HG03571 (cell line): ENCODE measurements around the gene CD44.

Source experiments
- ATAC-seq: cut with Tn5 transposase; IDR thresholded peaks from one replicate; pipeline ENCODE4 v1.9.1; 2021; ENCODE audit not compliant: unreplicated experiment

CD44 gene

DNA sequence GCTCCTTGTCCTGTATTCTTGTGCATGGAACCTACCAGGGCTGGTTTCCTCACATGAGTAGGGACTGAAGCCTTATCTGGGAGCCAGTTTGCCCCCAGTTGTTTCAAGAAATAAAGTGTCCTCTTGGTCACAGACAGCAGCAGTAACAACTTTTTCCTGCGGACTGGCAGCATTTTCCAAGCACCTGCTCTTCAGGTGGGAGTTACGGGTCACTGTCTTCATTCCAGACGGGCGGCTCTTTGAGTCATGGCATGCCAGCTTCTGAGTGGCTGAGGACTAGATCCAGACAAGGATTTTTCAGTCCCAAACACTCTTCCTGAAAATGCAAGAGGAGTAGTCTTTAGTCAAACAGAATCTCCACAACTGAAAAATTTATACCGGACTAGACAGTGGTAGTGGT is 2.7 kb upstream of the CD44 start:
- no peak for ATAC-seq

GRCh38 chr11:35138058-35138457 is 913 bp upstream of the CD44 start:
- ATAC-seq: no peak

- ATAC-seq: no peak
These were observed 397 bp upstream of the CD44 start for GRCh38 chr11:35138606-35138942.

DNA sequence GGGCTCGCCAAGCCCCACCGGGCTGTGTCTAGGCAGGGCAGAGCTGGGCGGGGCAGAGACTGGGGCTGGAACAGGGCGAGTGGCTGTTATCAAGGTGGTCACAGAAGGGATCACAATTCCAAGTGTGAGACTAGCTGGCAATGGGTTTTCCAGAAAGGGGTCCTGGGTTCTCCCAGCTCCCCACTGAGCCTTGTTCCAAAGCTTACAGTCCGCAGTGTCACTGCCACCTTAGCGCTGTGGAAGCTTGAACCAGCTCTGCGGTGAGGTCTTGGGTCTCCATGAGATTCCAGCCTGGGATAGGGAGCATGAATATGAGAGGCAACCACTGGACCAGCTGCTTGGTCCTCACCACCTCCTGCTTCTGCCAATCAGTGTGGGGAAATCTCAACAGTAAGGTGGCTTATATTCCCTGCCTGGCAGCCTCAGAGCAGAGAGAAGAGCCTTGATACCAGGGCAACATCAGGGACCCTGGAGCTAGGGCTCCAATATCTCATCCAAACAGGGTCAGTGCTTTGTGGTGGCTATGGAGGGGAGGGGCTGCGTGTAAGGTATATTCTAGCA is 831 bp downstream of the CD44 start:
- ATAC-seq: no peak

DNA sequence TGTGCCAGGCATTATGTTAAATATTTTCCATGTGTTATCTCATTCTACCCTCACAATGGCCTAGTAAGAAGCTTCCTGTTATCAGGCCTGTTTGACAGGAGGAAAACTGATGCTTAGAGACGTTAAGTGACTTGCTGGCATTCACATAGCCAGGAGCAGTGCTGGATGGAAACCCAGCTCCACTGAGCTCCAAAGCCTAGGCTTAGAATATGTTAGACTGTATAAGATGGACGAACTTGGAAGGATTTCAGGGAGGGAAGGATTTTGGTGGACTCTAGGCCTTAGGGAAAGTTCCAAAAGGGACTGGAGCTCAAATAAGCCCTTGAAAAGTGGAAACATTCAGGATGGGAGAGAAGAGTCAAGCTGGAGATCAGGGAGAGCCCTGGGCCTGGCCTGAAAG is 2.1 kb downstream of the CD44 start:
- ATAC-seq: no peak

DNA sequence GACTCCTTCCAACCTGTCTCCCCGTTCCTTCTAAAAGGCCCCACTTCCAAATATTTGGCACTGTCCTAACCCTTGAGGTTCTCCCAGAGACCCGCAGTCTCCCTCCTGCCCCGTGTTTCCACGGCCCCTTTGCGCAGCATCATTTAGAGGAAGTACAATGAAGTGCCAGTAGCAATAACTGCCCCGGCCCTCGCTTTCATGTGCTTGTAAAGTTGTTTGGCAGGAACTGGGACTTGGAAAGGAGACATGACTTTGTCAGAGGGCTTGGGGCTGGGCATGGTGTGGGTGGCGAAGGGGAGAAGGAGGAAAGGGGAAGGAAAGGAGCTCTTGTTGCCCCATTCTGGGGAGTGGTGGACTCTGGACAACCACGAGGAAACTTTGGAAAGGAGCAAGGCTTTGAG is 2.6 kb downstream of the CD44 start:
- ATAC-seq: no peak

DNA sequence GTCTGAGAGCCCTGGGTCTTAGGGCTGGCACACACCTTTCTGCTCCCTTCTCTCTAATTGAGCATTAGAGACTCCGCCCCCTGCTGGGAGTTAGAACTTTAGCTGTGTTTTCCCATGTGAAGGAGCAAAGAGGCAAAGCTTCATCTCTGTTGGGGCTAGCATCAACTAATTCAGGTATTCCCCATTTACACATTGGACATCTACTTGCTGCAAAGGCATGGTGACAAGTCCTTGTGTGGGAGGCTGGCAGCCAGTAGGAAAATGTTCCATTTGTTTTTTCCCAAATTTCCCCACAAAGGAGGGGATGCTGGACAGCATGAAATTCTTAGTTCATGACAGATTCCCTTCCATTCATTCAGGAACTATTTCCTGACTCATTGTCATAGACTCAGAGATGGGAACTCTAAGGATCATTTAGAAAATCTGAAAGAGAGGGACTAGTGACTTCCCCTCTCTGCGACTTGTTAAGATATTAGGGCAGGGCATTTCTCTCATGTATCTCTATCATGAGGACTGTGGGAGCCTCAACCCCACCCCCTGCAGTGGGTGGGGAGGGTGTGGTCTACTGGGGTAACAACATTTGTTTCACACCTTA is 3.6 kb downstream of the CD44 start:
- ATAC-seq: no peak

DNA sequence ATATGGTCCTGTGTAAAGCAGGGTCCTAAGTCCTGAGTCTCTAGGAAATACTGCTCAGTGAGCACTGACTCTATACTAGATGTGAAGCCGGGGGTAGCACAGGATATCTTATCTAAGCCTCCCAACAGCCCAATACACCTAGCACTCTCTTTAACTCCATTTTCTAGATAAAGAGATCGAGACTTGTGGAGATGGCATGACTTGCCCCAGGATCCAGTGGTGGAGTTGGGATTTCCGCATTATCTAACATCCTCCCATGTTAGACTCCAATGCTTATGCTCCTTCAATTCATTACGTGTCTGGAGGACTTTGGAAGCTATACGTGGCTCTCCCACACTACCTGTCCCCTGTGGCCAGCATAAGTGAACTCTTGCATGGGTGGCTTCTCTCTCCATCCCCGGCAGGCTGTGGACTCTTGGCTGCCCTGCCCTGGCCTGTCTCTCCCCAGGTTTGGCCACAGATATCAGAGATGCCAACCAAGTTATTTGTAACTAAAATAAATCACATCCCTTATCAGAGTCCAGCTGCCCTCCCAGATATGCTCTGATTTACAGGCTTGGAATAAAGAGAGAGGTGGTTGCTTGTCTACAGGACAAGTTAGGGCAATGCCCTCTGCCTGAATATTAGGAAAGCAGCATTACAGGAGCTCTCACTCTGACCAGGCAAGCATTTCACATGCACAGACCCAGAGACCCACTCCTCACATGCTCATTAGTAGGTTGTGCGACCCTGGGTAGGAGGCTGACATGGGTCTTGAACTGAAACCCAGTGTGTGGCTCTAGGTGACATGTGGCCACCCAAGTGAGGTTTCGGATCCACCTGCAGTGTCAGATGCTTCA is 4.5 kb downstream of the CD44 start:
- no peak for ATAC-seq

DNA sequence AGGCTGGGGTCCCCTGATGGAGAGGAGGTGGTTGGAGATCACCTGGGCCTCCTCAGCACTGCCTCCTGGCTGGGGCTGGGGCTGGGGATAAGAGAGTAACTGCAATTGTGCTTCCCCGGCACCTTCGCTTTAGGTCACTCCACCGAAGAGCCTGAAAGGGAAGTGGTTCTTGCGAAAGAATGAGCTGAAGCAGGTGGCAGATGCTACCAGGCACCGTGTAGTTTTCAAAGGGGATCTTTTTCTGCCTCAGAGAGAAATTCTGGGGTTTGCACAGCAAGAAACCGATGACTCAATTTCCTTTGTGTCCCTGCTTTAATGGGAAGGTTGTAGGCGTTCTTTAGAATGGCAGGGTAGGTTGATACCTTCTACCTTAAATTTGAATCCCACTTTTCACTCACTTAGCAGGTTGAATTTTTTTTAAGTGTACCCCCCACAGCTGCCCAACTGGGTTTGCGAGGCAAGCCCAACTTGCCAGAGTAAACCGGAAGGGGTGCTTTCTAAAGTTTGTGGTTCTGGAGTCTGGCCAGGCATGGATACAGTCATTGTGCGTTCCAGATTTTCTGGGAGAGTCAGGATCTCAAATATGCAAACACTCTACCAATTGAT is 5.3 kb downstream of the CD44 start:
- ATAC-seq: peak; percentile 55

DNA sequence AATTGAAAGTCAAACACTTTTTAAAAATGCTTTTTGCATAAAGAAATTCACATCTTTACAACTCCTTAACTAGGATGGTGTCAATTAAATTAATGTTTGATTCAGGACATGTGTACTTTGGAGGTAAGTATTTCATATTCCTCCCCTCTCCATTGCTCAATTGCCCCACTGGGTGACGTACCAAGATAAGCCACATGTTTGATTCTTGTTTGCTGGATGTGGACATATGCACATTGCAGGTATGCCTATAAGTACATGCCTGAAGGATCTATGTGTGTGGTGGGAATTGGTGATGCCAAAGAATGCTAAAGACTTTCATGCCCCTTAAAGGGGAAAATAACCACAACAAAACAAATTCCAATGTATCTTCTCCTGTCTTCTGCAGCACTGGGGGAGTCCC is 5.8 kb downstream of the CD44 start:
- no peak for ATAC-seq

DNA sequence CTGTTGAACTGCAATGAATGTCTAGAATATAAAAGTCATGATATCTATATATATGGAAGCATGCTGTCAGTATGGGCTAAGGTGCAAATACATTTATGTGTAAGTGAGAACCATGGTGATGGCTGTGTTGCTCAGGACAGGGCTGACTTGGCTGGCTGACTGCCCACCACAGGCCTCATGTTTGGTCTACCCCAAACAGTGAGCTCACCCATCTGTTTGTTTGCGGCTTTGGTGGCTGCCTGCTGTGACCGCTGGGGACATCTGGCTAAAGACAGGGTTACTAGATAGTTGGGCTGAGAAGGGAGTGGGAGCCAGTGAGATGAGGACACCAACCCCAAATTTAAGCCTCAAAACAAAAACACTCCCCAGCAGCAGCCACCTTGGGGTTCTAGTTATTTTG is 6.3 kb downstream of the CD44 start:
- peak; percentile 47 for ATAC-seq

GRCh38 chr11:35146074-35146521 is 7.1 kb downstream of the CD44 start:
- no peak for ATAC-seq

DNA sequence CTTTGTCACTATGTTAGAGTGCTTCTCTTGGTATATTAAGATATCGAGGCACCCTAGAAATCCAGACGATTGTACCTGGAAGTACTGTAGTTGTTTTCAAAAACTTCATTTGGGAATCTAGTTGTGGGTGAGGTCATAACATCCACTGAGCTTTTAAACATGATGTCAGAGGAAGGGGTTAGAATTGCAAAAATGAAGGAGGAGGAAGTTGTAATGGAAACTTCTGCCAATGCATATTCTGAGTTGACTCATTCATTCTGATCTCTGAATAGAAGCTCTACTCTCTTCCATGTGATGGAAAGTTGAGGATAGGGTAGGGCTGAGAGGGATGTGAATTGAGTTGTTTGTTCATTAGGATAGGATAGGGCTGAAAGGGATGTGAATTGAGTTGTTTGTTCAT is 7.7 kb downstream of the CD44 start:
- no peak for ATAC-seq

GRCh38 chr11:35147235-35147634 is 8.3 kb downstream of the CD44 start:
- no peak for ATAC-seq

DNA sequence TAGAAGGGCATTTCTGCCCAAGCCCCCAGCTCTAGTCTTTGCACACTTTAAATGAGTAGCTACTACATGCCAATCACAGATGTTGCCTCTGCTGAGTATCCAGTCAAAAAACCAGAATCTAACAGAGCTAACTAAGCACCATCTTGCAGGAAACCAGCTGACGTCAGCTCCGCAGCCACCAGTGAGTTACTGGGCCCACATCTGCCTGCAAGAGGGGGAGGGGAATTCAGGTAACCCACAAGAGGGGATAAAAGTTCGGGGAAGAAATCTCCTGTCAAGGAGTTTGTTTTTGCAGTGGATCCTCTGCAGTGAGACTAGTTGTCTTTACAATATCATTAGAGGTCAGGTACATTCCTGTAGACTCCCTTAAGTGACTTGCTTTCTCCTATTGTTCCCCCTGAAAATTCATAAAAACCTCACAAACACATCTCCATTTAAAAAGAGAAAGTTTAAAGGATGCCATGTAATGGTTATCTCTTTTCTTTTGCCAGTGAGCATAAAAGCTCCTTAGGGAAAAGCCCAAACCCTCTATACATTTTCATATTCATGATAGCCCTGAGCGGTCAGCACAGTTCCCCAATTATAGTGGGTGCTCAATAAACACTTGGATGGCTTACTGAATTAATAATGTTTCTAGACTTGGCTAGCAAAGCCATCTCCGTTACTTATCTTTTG is 9.3 kb downstream of the CD44 start:
- no peak for ATAC-seq

- no peak for ATAC-seq
These were observed 11.5 kb downstream of the CD44 start for GRCh38 chr11:35150454-35150853.

- ATAC-seq: no peak
These were observed 12.3 kb downstream of the CD44 start for GRCh38 chr11:35151241-35151640.

- no peak for ATAC-seq
These were observed 12.8 kb downstream of the CD44 start for GRCh38 chr11:35151683-35152280.

DNA sequence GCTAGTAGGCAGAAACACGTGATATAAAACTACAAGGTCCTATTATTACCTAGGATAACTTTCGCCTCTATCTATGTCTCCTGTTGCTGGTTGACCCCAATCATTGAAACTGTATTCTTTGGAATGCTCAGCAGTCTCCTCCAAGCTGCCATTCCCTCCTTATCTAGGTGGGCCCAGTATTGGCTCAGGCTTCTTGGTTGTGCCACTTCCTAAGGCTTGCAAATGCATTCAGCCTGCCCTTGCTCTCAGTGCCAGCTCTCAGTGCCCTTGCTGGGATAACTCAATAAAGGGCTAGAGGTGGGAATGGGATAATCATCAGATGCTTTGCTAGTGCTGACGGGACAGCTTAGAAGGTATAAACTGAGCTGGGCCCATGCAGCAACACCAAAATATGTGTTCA is 13.6 kb downstream of the CD44 start:
- ATAC-seq: no peak

DNA sequence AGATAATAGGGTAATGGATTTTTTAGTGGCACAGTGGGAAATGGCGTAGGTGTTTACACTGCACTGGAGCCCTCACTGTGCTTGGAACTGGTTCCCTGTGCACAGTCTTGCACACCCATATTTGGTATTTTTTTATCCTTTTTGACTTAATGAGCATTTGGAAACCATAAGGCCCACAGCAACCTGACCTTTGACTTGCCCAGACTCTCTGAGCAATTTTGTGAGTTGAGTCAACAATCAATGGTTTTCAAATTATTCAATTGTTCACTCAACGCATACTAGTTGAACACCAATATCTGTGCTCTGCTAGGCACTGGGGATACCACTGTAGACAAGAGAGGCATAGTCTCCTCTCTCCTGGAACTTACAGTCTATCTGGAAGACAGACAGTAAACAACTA is 14.3 kb downstream of the CD44 start:
- ATAC-seq: no peak

- ATAC-seq: no peak
These were observed 16.0 kb downstream of the CD44 start for GRCh38 chr11:35154952-35155351.
